Gastrocnemius medialis (tissue), 4 donors: ENCODE measurements around the gene NCOR2.

ENCODE experiments used
- CTCF ChIP-seq, 5 experiments: fragments of 450-650 bp in 3 of 5; fragments of 200-600 bp in 2 of 5; sonication (generic) in 2 of 5; IDR thresholded peaks in 4 of 5; conservative IDR thresholded peaks in 1 of 5; 1 replicate in 4 of 5; 2 replicates in 1 of 5; pipeline ENCODE4 v1.5.1; 2016 to 2019; ENCODE audit warnings: antibody characterized with exemption in 5 of 5, mild to moderate bottlenecking in 3 of 5, moderate library complexity in 3 of 5
- POLR2A ChIP-seq, 2 donors: fragments of 450-650 bp; IDR thresholded peaks; one replicate each; pipeline ENCODE4 v1.6.1; 2017; ENCODE audit warnings: antibody characterized with exemption in 2 of 2, mild to moderate bottlenecking in 2 of 2, moderate library complexity in 2 of 2

GRCh38 chr12:124567673-124568373 is 411 bp upstream of the NCOR2 start:
- TF ChIP-seq POLR2A (IDR thresholded peaks at IDR 0.05): no peak
- peak in 2 of 5 experiments; percentile 11 to 30 for TF ChIP-seq CTCF (IDR thresholded peaks at IDR 0.05 in 4 of 5, conservative IDR thresholded peaks at IDR 0.05 in 1 of 5)
